ENCODE results near the gene IFNA6. TPM values are rescaled to one million over a fixed set of nuclear protein-coding genes. Genes with fewer than 3 reads are reported as not detected.

Gene IFNA6
- total RNA-seq, 1 donor from 2014 or later = not detected

- Mint-ChIP-seq H3K4me1 (ENCODE audit: unreplicated experiment) (peaks cover 15% of the 10 kb centered on the region), H3K36me3 (ENCODE audit: unreplicated experiment) (peaks cover 27% of the 10 kb centered on the region), H3K27ac (ENCODE audit: unreplicated experiment) (no peak overlapping the region), H3K27me3 (ENCODE audit: unreplicated experiment) (no peaks in the 10 kb centered on the region), H3K4me3 (ENCODE audit: unreplicated experiment) (no peak overlapping the region), H3K9me3 (ENCODE audit: unreplicated experiment) (no peaks in the 10 kb centered on the region)
- no peak for TF ChIP-seq CTCF (IDR thresholded peaks at IDR 0.05)
- DNase-seq (ENCODE audit: extremely low spot score, unreplicated experiment) = no peak
These were observed 26.6 kb downstream of the IFNA6 start for GRCh38 chr9:21324047-21324446.

- no peak for TF ChIP-seq CTCF (IDR thresholded peaks at IDR 0.05)
- H3K4me3 Mint-ChIP-seq (ENCODE audit: unreplicated experiment) = no peak overlapping the region
- H3K36me3 Mint-ChIP-seq (ENCODE audit: unreplicated experiment) = peaks cover 27% of the 10 kb centered on the region
- H3K27me3 Mint-ChIP-seq (ENCODE audit: unreplicated experiment) = no peaks in the 10 kb centered on the region
- peaks cover 16% of the 10 kb centered on the region for H3K4me1 Mint-ChIP-seq (ENCODE audit: unreplicated experiment)
- no peak overlapping the region for H3K27ac Mint-ChIP-seq (ENCODE audit: unreplicated experiment)
- H3K9me3 Mint-ChIP-seq (ENCODE audit: unreplicated experiment) = no peaks in the 10 kb centered on the region
- DNase-seq (ENCODE audit: extremely low spot score, unreplicated experiment) = no peak
These were observed 27.7 kb downstream of the IFNA6 start for GRCh38 chr9:21322911-21323461.

- no peak for TF ChIP-seq CTCF (IDR thresholded peaks at IDR 0.05)
- no peak for DNase-seq (ENCODE audit: extremely low spot score, unreplicated experiment)
- Mint-ChIP-seq H3K4me1 (ENCODE audit: unreplicated experiment) (peaks cover 4% of the 10 kb centered on the region), H3K27me3 (ENCODE audit: unreplicated experiment) (peaks cover 13% of the 10 kb centered on the region), H3K27ac (ENCODE audit: unreplicated experiment) (no peak overlapping the region), H3K4me3 (ENCODE audit: unreplicated experiment) (no peak overlapping the region), H3K9me3 (ENCODE audit: unreplicated experiment) (no peaks in the 10 kb centered on the region), H3K36me3 (ENCODE audit: unreplicated experiment) (peaks cover 26% of the 10 kb centered on the region)
These were observed 30.2 kb downstream of the IFNA6 start for GRCh38 chr9:21320465-21320864.

GRCh38 chr9:21317956-21318923 lies 32.4 kb downstream of the IFNA6 start:
- H3K4me1 Mint-ChIP-seq (ENCODE audit: unreplicated experiment) = peaks cover 4% of the 10 kb centered on the region
- H3K36me3 Mint-ChIP-seq (ENCODE audit: unreplicated experiment) = peaks cover 11% of the 10 kb centered on the region
- no peak for DNase-seq (ENCODE audit: extremely low spot score, unreplicated experiment)
- H3K4me3 Mint-ChIP-seq (ENCODE audit: unreplicated experiment) = no peak overlapping the region
- no peak overlapping the region for H3K27ac Mint-ChIP-seq (ENCODE audit: unreplicated experiment)
- peak; percentile 79 for TF ChIP-seq CTCF (IDR thresholded peaks at IDR 0.05)
- H3K9me3 Mint-ChIP-seq (ENCODE audit: unreplicated experiment) = no peaks in the 10 kb centered on the region
- H3K27me3 Mint-ChIP-seq (ENCODE audit: unreplicated experiment) = peaks cover 29% of the 10 kb centered on the region

- no peak for TF ChIP-seq CTCF (IDR thresholded peaks at IDR 0.05)
- Mint-ChIP-seq H3K27me3 (ENCODE audit: unreplicated experiment) (peaks cover 34% of the 10 kb centered on the region), H3K27ac (ENCODE audit: unreplicated experiment) (no peak overlapping the region), H3K9me3 (ENCODE audit: unreplicated experiment) (no peaks in the 10 kb centered on the region), H3K4me3 (ENCODE audit: unreplicated experiment) (no peak overlapping the region), H3K36me3 (ENCODE audit: unreplicated experiment) (peaks cover 1% of the 10 kb centered on the region), H3K4me1 (ENCODE audit: unreplicated experiment) (peaks cover 4% of the 10 kb centered on the region)
- DNase-seq (ENCODE audit: extremely low spot score, unreplicated experiment) = no peak
These were observed 33.8 kb downstream of the IFNA6 start for GRCh38 chr9:21316860-21317259.

Data from osteocyte (in vitro differentiated cells).